Retina (tissue), 1 donor: ENCODE results near the gene CDIP1.

Experiments
- DNase-seq: peaks from one replicate; pipeline ENCODE4 v3.0.0-alpha.2; 2016

The CDIP1 gene

DNA sequence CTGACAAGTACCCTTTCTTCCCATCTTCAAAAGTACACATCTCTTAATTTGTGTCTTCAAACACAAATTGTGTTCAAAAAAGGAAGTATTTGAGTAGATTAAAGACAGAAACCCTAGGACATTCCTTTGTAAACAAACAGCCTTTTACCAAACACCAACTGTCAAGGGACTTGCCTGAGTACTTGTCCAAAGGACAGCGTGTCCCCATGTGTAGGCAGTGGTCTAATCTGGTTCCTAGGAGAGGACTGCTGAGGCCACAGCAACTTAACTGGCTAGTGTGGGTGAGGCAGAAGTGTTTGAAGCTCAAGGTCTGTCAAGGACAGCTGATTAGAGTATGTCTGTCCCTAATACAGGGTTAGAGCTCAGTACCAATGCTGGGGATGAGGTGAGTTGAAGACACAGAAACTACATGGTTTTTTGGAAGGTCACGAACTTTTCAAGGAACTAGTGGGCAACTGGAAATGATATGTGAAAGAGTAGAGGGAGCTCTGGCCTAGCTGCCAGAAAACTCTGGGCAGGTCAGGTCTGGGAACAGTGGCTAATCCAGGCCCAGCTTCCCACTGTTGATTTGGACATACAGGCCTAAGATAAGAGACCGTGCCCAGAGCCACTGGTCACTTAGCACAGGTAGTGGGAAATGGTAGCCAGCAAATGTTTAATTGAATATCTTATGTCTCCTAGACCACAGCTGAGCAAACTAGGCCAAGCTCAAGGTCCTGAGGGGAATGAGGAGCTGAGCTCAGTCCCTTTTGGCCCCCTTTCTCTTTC is 52.3 kb downstream of the CDIP1 start:
- no peak for DNase-seq

DNA sequence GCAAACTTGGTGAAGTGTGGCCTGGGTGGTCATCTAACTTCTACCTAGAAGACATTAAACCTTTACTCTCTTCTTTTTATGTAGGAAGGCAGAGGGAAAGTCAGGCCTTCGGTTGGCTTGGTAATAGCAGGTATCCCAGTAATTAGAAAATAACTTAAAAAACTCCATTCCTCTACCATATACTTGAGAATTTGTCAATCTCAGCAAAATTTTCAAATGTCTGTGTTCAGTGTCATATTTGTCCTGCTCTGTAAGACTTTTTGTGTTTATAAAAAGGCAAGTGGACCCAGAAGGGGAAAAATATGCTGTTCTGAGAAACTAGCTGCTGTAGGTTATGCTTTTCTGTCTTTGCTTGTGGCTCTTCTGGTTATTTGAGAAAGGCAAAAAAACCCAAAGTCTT is 56.6 kb downstream of the CDIP1 start:
- DNase-seq = no peak

DNA sequence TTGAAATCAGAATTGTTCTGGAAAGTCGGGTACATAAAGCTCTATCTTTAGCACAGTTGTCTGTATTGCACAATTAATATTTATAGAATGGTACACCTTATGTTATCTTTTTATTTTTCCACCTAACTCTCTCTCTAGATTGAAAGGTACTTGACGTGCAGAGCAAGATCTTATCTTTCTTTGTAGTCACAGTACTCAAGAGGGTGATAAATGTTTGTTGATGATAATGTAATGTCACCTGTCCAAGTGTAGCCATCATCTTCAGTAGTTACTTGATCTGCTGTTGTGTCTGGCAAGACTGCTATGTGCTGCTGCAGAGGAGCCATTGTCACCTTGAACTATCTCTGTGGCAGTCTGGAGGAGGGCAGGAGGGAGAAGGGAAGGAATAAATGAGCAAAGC is 57.0 kb downstream of the CDIP1 start:
- DNase-seq = no peak

DNA sequence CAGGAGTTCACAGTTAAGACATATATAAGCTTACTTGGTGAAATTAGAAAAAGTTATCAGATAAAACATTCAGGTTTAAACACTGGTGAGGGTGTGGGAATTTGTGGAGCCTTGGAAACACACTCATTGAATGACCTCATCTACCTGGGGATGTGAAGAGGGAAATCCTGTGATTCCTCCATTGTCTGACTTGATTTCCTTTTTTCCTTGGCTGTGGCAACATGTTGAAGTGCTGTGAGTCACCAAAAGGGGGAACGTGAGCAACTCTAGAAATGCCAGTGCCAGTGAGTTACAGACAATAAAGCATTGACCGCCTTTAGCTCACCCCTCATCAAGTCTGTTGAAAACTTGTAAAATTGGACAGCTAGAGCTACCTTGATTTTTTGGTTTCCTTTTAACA is 60.6 kb downstream of the CDIP1 start:
- DNase-seq = no peak

DNA sequence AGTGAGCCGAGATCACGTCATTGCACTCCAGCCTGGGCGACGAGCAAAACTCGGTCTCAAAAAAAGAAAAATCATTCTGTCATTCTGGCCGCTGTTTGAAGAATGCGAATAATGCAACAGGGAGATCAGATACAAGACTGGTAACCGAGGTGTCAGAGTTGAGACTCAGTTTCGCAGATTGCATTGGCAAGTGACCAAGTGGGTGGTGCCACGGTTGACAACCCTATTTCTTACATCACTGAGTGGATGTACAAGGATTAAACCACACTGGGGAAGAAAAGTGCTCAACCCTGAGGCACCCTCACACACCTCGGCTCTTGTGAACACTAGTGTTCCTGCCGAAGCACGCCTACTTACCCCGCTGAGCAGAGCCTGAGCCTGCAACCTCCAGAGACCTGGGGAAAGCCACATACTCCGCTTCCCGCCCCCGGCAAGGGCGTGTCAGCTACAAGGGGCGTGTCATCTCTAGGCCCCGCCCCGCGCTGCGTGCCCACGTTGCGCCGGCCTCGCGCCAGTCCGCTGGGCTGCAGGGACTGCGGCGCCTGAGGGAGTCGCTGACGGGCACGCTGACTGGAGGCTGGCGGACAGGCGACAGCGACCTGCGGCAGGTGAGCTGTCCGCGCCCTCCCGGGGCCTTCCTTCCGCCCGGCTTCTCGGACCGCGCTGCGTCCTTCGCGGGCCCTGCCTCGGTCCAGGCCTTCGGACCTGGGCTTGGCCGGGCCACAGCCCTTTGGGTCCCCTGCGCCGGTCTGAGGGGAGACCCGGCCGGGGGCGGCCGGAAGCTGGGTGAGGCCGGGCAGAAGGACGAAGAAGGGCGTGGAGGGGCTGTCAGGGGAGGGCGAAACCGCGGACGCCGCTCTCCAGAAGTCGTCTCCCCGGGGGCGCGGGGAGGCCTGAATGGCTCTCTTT is 62.4 kb downstream of the CDIP1 start, which contains the start of gene HMOX2:
HMOX2 (plus strand) TSS at position 519 of the 909 bp plus-strand sequence. CDS start 29,127 bp downstream, outside the sequence.
- peak; percentile 95 for DNase-seq

DNA sequence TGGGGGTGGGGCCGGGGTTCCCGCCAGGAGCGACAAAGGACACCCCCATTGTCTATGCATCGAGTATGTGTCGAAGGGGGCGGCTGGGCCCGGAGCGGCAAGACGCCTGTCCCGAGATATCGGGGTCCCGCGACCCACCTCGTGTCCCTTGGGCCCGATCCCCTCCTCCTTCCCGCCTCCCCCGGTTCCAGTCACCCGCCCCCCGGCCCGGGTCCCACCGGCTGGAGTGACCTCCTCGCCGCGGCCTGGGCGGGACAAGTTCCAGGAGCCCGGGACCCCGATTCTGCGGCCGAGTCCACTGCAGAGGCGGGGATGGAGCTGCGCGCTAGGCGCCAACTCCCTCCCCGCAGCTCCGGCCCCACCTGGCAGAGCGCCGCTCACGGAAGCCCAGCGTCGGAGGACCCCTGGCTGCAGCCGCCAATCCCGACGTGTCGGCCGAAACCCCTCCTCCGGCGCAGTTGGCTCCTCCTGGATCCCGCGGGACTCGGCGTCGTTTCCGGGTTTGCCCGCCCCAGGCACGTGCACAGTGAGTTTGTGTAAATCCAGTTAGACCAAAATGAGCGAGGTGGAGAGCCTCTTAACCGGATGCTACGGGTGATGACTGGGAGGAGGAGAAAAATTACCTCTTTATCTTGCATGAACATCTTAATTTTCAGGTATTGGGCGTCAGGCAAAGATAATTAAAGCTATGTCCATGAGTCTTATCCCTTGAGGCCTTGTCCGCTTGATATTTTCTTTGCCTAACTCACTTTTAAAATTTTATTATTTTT is 64.2 kb downstream of the CDIP1 start, which contains the start of gene NMRAL1:
NMRAL1 (minus strand) TSS at position 434 of the 770 bp plus-strand sequence. CDS start 493 bp downstream, outside the sequence.
- peak; percentile 92 for DNase-seq

DNA sequence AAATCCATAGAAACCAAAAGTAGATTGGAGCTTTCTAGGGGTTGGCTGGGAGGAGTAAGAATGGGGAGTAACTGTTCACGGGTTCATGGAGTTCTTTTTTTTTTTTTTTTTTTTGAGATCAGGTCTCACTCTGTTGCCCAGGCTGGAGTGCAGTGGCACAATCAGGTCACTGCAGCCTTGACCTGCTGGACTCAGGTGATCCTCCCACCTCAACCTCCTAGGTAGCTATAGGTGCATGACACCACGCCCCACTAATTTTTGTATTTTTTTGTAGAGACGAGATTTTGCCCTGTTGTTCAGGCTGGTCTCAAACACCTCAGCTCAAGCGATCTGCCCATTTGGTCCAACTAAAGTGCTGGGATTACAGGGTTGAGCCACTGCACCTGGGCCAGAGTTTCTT is 65.7 kb downstream of the CDIP1 start:
- no peak for DNase-seq

DNA sequence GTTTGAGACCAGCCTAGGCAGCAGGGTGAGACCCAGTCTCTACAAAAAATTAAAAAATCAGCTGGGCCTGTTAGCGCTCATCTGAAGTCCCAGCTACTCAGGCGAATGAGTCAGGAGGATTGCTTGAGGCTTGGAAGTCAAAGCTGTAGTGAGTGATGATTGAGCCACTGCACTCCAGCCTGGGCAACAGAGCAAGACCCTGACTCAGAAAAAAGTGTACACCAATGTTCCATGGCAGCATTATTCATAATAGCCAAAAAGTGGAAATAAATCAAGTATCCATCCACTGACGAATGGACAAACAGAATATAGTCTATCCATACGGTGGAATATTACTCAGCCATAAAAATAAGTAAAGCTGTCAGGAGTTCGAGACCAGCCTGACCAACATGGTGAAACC is 66.7 kb downstream of the CDIP1 start:
- DNase-seq = no peak

DNA sequence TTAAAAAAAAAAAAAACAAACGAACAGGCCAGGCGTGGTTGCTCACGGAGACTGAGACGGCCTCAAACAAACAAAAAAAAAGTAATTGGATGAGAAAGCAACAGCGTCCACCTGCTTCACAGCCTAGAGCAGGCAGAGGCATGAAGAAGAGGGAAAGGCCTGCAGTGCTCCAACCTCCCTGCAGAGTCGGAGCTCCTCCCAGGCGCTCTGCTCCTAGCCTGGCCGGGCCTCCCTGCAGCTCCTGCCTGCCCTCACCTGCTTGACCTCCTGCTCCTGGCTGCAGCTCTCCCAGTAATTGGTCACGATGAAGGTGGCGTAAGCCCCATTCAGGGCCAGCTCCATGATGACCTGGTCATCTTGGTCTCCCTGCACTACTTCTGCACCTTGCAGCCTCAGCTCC is 69.6 kb downstream of the CDIP1 start:
- DNase-seq = no peak

DNA sequence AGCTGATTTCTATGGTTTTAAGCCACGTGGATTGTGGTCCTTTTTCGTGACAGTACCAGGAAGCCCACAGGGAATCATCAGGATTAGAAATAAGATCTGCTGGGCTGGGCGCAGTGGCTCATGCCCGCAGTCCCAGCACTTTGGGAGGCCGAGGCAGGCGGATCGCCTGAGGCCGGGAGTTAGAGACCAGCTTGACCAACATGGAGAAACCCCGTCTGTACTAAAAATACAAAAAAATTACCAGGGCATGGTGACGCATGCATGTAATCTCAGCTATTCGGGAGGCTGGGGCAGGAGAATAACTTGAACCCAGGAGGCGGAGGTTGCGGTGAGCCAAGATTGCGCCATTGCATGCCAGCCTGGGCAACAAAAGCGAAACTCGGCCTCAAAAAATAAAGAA is 70.7 kb downstream of the CDIP1 start:
- DNase-seq = no peak

DNA sequence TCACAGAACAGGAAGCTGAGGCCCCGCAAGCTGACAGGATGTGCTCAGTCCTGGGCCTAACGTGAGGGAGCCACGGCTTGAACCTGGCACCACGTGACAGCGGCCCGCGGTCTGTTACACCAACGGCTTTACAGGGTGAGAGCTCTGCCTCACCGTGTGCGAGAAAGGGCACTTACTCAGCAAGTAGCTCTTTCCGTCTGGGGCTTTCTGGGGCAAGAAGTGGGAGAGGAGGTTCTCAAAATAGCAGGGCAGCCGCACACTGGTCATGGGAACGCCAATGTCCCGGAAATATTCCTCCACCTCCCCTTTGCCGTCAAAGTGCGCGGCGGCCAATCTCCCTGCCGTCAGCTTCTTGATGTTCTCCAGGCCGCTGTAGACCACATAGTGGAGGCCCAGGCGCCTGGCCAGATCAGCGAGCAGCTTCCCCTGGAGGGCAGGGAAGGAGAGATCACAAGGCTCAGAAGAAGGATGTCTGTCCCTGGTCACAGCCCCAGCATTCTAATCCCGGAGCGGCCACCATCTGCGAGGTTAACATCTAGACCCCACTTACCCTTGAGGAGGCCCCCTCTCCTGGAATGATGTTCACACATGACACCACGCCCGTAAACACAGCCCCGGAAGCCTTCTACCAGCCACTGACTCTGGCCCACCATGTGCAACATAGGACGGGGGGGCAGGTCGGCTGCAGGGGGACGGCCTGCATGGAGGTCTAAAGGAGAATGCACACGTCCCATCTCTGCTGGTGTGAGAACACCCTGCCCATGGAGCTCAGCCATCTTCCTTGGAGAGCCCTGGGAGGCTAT is 72.4 kb downstream of the CDIP1 start:
- no peak for DNase-seq

DNA sequence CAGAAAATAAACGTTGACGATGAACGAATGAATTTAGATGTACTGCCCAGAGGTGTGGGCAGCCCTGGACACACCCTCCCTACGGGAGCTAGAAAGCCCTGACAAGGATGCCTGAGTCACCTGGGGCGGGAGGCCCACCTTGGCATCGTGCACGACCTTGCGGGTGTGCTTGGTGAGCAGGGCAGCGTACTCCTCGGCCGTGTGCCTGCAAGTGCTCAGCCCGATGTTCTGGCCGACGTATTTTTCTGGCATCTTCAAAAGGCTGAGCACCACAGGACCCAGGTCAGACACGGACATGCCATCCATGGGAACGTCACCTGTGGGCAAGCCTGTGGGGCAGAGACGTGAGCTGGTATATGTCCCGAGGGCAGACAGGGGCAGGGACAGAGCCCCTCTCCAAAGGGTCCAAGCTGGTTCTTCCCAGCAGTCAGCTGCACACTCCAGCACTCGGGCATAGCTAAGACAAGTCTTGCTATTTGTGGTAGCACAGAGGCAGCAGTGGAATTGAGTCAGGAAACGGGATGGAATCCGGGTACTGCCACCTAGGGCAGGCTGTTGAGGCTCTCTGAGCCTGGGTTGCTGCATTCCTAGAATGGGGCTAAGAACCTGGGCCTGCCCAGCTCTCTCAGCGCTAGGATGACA is 74.9 kb downstream of the CDIP1 start:
- DNase-seq = no peak

DNA sequence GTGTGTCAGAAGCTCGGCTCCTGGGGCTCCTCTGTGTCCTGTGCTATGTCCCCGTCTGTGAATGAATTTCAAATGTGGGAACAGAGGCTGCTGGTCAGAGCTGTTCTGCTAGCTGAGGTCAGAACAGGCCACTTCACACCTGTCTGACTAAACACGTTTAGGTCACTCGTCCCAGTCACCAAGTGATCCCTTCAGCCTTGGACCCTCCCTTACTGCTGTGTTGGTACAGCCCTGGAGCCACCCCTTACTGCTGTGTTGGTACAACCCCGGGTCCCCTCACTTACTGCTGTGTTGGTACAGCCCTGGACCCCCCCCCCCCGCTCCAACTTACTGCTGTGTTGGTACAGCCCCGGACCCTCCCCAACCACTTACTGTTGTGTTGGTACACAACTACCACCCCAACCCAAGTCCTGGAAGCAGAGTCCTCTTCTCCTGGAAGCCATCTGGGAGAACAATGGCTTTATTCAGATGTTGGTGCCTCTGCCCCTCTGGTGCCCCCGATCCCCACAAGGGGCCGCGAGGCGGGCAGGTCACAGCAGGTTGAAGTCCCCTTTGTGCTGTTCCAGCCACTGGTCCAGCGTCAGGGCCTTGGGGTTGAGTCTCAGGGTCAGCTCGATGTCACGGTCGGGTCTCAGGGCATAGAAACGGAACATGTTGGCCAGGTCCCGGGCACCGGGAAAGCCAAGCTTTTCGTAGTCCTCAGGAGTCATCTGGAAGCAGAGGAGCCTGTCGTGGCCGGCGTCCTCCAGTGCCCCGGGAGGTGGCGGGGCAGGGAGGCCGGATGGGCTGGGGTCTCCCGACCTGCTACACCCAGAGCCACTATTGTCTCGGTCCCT is 77.1 kb downstream of the CDIP1 start:
- DNase-seq = peak; percentile 89

DNA sequence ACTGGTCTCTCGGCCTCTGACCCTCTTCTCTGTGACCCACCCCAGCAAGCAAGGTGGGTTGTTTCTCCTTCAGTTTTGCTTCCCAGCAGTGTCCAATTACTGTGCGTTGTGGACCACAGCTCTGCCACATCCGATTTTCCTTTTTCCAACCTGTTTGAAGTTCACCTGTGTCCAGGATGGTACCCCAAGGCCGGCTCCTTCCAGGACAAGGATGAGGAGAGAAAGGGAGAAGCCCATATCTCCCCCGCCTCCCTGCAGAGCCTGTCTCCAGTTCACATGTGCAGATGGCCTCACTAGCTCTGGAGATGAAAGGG is 77.7 kb downstream of the CDIP1 start:
- no peak for DNase-seq
